Rectal smooth muscle tissue (tissue), 1 donor: ENCODE data around the gene ATAD2B.

Experiments used
- H3K27ac ChIP-seq: one replicate; pipeline ENCODE4 v1.7.0; 2013; ENCODE audit warnings: low read depth, low read length, inconsistent platforms
- H3K27me3 ChIP-seq: one replicate; pipeline ENCODE4 v1.7.0; 2013; ENCODE audit warnings: low read length; ENCODE audit not compliant: control insufficient read depth, insufficient read depth
- H3K36me3 ChIP-seq: one replicate; pipeline ENCODE4 v1.7.0; 2013; ENCODE audit warnings: low read length; ENCODE audit not compliant: control insufficient read depth, insufficient read depth
- H3K4me1 ChIP-seq: one replicate; pipeline ENCODE4 v1.7.0; 2013; ENCODE audit warnings: low read length; ENCODE audit not compliant: control insufficient read depth, insufficient read depth
- H3K4me3 ChIP-seq: one replicate; pipeline ENCODE4 v1.7.0; 2013; ENCODE audit warnings: low read length
- H3K9ac ChIP-seq: one replicate; pipeline ENCODE4 v1.7.0; 2013; ENCODE audit warnings: low read length

The ATAD2B gene

DNA sequence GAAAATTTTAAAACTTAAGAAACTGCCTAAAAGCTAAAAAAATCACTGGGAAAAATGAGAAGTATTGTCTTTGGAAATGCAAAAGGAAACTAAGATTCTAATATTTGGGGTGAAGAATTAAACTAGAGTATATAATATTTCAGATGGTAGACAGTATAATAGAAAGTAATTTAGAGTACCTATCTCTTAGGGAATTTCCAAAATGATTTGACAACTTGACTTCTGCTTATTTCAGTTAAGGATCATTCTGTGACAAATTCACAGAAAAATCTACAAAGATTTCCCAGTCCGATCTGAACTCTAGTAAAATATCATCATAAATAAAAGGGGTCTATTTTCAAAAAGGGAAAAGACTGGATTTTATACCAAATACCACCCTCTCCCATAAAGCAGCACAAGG is 99.6 kb downstream of the ATAD2B start:
- Histone ChIP-seq H3K27me3 (no peaks in the 10 kb centered on the region), H3K9ac (no peak overlapping the region), H3K4me1 (no peaks in the 10 kb centered on the region), H3K36me3 (peaks cover 3% of the 10 kb centered on the region), H3K27ac (no peak overlapping the region), H3K4me3 (no peak overlapping the region)

DNA sequence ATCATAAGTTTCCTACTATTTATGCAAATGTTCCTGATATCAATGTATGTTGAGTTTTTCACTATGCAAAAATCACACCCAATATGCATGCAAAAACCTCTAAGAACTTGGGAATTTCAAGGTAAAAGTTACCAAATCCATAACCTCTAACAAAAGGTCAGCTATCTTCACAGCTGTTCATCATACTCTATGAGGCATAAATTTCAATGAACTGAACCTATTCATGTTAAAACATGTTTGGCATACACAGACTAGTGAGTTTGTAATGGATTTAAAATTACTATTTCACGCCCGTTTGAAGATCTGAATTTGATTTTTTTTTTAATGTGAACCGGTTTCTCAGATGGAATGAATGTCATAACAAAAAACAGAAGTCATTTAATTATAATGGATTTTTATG is 100.2 kb downstream of the ATAD2B start:
- Histone ChIP-seq H3K9ac (no peak overlapping the region), H3K36me3 (peaks cover 3% of the 10 kb centered on the region), H3K27me3 (no peaks in the 10 kb centered on the region), H3K27ac (no peak overlapping the region), H3K4me1 (no peaks in the 10 kb centered on the region), H3K4me3 (no peak overlapping the region)

DNA sequence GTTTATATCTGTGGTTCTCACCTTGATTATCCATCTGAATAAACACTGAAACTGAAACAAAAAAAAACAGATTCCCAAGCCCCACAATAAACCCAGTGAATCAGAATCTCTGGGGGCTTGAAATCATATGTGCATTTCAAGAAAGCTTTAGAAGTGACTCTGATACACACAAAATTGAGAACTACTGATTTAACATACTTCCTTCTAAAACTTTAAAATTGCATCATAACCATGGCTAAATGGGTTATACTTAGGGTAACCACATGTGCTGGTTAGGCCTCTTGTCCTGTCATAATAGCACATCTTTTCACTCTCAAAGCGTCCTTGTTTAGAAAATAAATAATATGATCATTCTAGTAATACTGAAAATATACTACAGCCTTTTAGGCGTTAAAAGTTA is 100.9 kb downstream of the ATAD2B start:
- Histone ChIP-seq H3K4me3 (no peak overlapping the region), H3K27me3 (no peaks in the 10 kb centered on the region), H3K27ac (no peak overlapping the region), H3K36me3 (peaks cover 3% of the 10 kb centered on the region), H3K4me1 (no peaks in the 10 kb centered on the region), H3K9ac (no peak overlapping the region)

DNA sequence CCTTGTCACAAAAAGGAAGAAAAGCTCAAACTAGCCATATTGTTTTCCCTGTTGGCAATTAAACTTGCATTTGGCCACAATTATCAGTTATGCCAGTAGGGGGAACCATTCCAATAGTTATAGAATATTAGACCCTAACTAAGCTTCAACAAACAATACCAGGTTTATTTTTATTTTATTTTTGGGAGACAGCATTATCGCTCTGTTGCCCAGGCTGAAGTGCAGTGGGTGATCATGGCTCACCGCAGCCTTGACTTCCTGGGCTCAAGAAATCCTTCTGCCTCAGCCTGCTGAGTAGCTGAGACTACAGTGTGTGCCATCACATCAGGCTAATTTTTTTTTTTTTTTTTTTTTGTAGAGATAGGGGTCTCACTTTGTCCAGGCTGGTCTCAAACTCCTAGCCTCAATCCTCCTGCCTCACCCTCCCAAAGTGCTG is 102.1 kb downstream of the ATAD2B start:
- Histone ChIP-seq H3K36me3 (peaks cover 3% of the 10 kb centered on the region), H3K27ac (no peak overlapping the region), H3K27me3 (no peaks in the 10 kb centered on the region), H3K4me1 (no peaks in the 10 kb centered on the region), H3K9ac (no peak overlapping the region), H3K4me3 (no peak overlapping the region)

DNA sequence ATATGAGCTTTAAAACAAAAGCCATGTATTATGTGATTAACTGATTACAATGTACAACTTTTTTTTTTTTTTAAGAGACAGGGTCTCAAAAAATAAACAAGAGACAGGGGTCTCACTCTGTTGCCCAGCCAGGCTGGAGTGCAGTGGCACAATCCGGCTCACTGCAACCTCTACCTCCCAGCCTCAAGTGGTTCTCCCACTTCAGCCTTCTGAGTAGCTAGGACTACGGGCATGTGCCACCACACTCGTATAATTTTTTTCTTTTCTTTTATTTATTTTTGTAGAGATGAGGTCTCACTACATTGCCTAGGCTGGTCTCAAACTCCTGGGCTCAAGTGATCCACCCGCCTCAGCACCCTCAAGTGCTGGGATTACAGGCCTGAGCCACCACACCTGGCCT is 103.1 kb downstream of the ATAD2B start:
- Histone ChIP-seq H3K9ac (no peak overlapping the region), H3K36me3 (peaks cover 3% of the 10 kb centered on the region), H3K27me3 (no peaks in the 10 kb centered on the region), H3K4me1 (no peaks in the 10 kb centered on the region), H3K4me3 (no peak overlapping the region), H3K27ac (no peak overlapping the region)

DNA sequence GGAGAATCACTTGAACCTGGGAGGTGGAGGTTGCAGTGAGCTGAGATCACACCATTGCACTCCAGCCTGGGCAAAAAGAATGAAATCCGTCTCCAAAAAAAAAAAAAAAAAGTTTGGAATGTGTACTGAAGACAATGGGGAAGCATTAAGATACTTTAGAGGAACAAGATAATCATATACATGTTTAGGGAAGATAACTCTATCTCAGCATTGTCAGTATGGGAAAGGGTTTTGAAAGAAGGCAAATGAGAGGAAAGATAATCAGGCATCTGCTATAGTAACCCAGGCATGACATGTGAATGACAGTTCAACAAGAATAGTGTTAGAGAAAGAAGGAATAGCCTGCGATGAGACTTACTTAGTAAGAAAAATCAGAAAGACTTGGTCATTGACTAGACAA is 112.0 kb downstream of the ATAD2B start:
- H3K9ac ChIP-seq: no peak overlapping the region
- no peak overlapping the region for H3K27ac ChIP-seq
- no peaks in the 10 kb centered on the region for H3K36me3 ChIP-seq
- H3K4me3 ChIP-seq: no peak overlapping the region
- no peaks in the 10 kb centered on the region for H3K4me1 ChIP-seq
- H3K27me3 ChIP-seq: no peaks in the 10 kb centered on the region

DNA sequence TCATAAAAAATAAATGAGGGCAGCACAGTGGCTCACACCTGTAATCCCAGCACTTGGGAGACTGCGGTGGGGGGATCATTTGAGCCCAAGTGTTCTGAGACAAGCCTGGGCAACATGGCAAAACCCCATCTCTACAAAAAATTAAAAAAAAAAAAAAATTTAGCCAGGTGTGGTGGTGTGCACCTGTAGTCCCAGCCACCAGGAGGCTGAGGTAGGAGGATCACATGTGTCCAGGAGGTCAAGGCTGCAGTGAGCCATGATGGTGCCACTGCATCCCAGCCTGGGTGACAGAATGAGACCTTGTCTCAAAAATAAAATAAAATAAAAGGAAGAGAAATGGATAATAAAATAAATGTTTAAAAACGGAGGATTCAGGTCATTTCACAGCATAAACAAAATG is 113.5 kb downstream of the ATAD2B start:
- Histone ChIP-seq H3K4me3 (no peak overlapping the region), H3K9ac (no peak overlapping the region), H3K36me3 (no peaks in the 10 kb centered on the region), H3K27me3 (no peaks in the 10 kb centered on the region), H3K27ac (no peak overlapping the region), H3K4me1 (no peaks in the 10 kb centered on the region)

DNA sequence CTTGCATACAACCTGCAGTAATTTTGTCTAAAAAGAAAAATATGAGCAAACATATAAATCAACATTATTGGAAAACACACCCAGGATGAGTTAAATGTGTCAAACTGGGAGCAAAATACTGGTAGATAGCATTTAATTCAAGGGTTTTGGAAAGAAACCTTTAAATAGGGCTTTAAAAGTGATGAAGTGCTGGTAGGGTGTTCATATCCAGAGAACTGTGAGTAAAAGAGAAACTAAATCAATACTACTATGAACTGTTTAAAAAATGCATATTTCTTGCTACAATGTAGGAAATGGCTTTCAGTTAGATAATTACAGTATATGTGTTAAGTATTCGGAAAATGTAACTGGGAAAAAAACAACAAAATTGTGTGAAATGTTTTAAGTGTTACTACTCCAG is 117.8 kb downstream of the ATAD2B start:
- no peak overlapping the region for H3K27ac ChIP-seq
- no peaks in the 10 kb centered on the region for H3K4me1 ChIP-seq
- no peak overlapping the region for H3K9ac ChIP-seq
- no peak overlapping the region for H3K4me3 ChIP-seq
- H3K27me3 ChIP-seq: no peaks in the 10 kb centered on the region
- H3K36me3 ChIP-seq: no peaks in the 10 kb centered on the region

DNA sequence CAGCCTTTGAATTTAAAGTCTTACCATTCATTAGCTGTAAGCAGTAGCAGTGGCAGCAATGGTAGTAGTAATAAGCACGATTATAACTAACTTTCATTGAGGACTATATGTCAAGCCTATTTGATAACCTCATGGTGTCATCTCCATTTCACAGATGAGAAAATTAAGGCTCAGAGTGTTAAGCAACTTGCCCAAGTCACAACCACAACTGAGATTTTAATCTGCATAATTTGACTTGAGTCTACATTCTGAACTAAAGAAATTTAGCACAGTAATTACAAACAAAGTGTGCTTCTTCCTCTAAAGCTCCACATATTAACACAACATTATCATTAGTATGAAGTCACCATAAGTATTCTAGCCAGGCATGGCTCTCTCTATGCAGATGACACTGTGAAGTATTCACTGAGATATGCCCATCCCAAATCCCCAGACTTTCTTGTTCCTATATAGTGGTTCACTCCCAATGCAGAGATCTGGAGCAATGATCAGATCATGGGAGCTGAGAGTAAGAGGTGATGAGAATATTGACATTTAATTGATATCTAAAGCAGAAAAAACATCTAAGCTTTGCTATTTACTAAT is 120.2 kb downstream of the ATAD2B start:
- H3K4me3 ChIP-seq: no peak overlapping the region
- no peaks in the 10 kb centered on the region for H3K27me3 ChIP-seq
- no peak overlapping the region for H3K9ac ChIP-seq
- H3K4me1 ChIP-seq: no peaks in the 10 kb centered on the region
- H3K36me3 ChIP-seq: no peaks in the 10 kb centered on the region
- H3K27ac ChIP-seq: no peak overlapping the region

DNA sequence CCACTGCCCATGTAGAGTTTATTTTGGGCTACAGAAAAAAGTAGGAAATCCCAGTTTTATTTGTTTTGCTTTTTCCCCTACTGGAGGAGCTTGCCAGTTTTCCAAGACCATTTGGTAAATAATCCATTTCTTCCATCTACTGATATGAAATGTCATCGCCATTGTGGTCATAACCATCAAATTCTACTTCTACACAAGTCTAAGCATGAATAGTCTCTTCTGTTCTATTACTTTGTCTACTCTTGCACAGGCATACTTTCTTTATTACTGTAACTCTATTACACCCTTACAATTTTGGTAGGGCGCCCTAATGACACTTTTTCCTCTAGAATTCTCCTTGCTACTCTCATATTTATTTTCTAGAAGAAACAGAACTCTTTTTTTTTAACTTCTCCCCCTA is 120.7 kb downstream of the ATAD2B start:
- no peaks in the 10 kb centered on the region for H3K36me3 ChIP-seq
- H3K27ac ChIP-seq: no peak overlapping the region
- no peaks in the 10 kb centered on the region for H3K4me1 ChIP-seq
- H3K9ac ChIP-seq: no peak overlapping the region
- H3K4me3 ChIP-seq: no peak overlapping the region
- no peaks in the 10 kb centered on the region for H3K27me3 ChIP-seq

DNA sequence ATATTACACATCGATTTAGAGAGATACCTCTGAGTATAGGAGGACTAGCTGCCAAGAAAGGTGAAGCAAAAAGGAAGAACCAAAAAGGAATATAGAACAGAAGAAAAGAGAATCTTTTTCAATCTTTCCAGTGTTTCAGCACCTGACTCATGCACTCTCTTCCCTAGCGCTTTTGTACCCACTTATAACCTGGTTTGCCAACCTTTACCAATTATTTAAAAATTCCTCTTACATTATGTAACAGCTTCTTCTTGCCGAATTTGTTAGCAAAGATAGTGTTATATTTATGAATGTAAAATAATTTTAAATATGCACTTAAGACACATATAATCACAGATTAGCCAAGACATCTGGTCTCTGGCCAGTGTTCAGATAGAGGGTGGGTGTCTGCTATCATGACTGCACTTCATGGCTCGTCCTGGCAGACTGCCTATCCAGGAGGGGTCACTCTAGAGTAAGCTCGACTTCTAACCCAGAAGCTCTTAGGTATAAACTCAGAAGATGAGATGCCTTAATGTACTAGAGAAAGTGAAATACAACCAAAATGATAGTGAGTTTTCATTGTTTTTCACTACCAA is 122.9 kb downstream of the ATAD2B start:
- H3K36me3 ChIP-seq: no peaks in the 10 kb centered on the region

DNA sequence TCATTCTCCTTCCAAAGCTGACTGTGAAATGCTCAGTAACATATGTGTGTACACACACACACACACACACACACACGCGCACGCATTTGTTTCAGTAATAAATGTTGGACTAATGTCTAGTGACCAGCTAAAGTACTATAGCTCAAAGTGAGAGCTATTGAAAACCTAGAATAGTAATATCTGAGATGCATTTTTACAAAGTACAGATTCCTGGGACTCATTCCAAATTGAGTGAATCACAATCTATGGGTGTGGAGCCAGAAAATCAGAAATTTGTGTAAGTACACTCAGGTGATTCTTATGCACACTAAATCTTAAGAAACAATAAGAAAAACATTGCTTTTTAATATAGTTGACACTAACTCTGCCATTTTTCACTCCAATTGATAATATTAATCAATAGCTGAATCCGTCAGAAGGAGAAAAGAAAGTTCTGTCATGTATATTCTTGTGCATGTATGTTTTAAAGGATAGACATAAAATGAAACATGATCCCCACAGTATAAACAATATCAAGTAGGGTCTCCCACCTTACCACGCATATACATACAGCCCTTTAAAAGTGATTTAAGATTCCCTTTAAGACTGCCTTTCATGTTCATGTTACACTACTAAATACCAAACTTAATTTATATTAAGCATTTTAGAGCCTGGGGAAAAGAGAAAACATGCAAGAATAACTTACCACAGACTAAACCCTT is 123.5 kb downstream of the ATAD2B start:
- Histone ChIP-seq H3K9ac (no peak overlapping the region), H3K36me3 (no peaks in the 10 kb centered on the region), H3K27ac (no peak overlapping the region), H3K4me3 (no peak overlapping the region), H3K4me1 (no peaks in the 10 kb centered on the region), H3K27me3 (no peaks in the 10 kb centered on the region)

More for the DNA sequence above, 122.9 kb downstream of the ATAD2B start:
- Histone ChIP-seq H3K27me3 (no peaks in the 10 kb centered on the region), H3K4me3 (no peak overlapping the region), H3K9ac (no peak overlapping the region), H3K27ac (no peak overlapping the region), H3K4me1 (no peaks in the 10 kb centered on the region)

DNA sequence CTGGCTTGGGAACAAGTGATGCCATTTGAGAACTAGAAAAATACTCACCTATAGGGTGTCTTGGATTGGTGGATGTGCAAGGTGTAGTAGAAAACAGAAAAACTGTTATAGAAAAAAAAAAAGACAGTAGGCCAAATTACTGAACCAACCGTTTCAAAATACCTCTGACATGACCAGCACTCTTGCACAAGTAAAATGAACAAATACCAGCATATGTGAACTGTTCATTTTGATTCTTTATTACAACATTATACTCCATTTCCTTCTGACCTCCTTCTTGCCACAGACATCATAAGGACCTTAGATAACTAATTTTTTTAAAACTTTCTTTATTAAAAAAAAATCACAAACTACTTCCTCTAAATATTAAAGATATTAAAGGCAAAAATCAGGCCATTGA is 125.5 kb downstream of the ATAD2B start:
- H3K9ac ChIP-seq: no peak overlapping the region
- H3K36me3 ChIP-seq: no peaks in the 10 kb centered on the region
- no peak overlapping the region for H3K4me3 ChIP-seq
- no peak overlapping the region for H3K27ac ChIP-seq
- no peaks in the 10 kb centered on the region for H3K27me3 ChIP-seq
- no peaks in the 10 kb centered on the region for H3K4me1 ChIP-seq
